Esophagus squamous epithelium (tissue), 4 donors: ENCODE data around the gene TMEM184B.
"Not testable (repeated sequence)": the region's sequence is repeated elsewhere in the genome, so short reads cannot be mapped to it uniquely, and the experiment has no call there.

ENCODE experiments used
- CTCF ChIP-seq, 6 experiments: fragments of 450-650 bp in 4 of 6; fragments of 200-600 bp in 2 of 6; sonication (generic) in 2 of 6; IDR thresholded peaks; one replicate each; pipeline ENCODE4 v1.5.1; 2016 to 2019; ENCODE audit warnings: antibody characterized with exemption in 6 of 6, mild to moderate bottlenecking in 4 of 6, moderate library complexity in 4 of 6
- POLR2A ChIP-seq, 4 donors: fragments of 450-650 bp; IDR thresholded peaks; one replicate each; pipeline ENCODE4 v1.6.1; 2017; ENCODE audit warnings: antibody characterized with exemption in 4 of 4, mild to moderate bottlenecking in 4 of 4, moderate library complexity in 3 of 4

GRCh38 chr22:38233856-38234255 is 39.0 kb downstream of the TMEM184B start:
- TF ChIP-seq POLR2A, CTCF (IDR thresholded peaks at IDR 0.05): not testable (repeated sequence)
